ENCODE data around the gene FAM3D. TPM values are rescaled to one million over a fixed set of nuclear protein-coding genes. Genes with fewer than 3 reads are reported as not detected.

FAM3D gene
- total RNA-seq, 1 experiment from 2014 or later = 0.32 TPM

DNA sequence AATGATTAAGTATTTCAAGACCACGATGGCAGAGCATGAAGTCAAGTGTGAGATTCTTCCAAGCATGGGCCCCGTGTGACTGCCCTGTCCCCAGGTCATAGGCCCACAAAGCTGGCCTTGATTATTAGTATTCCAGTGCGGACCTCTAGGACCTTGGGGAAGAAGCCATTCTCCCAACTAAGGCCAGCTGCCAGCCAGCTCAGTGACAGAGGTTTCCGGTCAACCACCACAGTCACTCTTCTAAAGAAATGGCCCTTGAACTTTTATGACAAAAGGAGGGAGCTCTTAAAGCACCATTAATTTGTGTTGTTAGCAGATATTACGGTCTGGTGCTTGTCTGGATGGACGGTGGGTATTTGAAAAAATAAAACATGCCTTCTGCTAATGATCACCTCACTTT is 28.0 kb downstream of the FAM3D start:
- CTCF ChIA-PET = interaction anchor here (0.6 to 1.6 kb wide), 3 partner anchors 8 to 198 kb away, joined by 3 to 6 read pairs (median 4); no protein-coding TSS in a partner anchor
- no peak for TF ChIP-seq SP1 (IDR thresholded peaks at IDR 0.05; ENCODE audit: low read depth)
- TF ChIP-seq, protein P1, sequence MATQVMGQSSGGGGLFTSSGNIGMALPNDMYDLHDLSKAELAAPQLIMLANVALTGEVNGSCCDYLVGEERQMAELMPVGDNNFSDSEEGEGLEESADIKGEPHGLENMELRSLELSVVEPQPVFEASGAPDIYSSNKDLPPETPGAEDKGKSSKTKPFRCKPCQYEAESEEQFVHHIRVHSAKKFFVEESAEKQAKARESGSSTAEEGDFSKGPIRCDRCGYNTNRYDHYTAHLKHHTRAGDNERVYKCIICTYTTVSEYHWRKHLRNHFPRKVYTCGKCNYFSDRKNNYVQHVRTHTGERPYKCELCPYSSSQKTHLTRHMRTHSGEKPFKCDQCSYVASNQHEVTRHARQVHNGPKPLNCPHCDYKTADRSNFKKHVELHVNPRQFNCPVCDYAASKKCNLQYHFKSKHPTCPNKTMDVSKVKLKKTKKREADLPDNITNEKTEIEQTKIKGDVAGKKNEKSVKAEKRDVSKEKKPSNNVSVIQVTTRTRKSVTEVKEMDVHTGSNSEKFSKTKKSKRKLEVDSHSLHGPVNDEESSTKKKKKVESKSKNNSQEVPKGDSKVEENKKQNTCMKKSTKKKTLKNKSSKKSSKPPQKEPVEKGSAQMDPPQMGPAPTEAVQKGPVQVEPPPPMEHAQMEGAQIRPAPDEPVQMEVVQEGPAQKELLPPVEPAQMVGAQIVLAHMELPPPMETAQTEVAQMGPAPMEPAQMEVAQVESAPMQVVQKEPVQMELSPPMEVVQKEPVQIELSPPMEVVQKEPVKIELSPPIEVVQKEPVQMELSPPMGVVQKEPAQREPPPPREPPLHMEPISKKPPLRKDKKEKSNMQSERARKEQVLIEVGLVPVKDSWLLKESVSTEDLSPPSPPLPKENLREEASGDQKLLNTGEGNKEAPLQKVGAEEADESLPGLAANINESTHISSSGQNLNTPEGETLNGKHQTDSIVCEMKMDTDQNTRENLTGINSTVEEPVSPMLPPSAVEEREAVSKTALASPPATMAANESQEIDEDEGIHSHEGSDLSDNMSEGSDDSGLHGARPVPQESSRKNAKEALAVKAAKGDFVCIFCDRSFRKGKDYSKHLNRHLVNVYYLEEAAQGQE (IDR thresholded peaks at IDR 0.05; ENCODE audit: low read depth) = no peak
- no peak for TF ChIP-seq ZNF274 (IDR thresholded peaks at IDR 0.05; ENCODE audit: low read depth, low read length)
- TF ChIP-seq FOSL1 (IDR thresholded peaks at IDR 0.05; ENCODE audit: low read depth) = no peak
- Histone ChIP-seq H3K4me2 (ENCODE audit: low read length) (no peak overlapping the region), H3K9ac (ENCODE audit: low read length) (no peak overlapping the region), H2AFZ (ENCODE audit: low read depth, low read length, poor library complexity, severe bottlenecking) (no peak overlapping the region), H3K9me2 (ENCODE audit: insufficient read depth) (no peaks in the 10 kb centered on the region), H3K4me3 (replicated peaks in 1 of 2; ENCODE audit: low read depth in 1 of 2, low read length in 2 of 2) (no peak overlapping the region), H3K4me1 (ENCODE audit: control insufficient read depth in 1 of 2, insufficient read depth in 2 of 2, low read length in 2 of 2) (peaks cover 0 to 5% of the 10 kb centered on the region in 2 experiments; a peak in 1 of 4 replicates), H4K20me1 (ENCODE audit: insufficient read depth) (no peaks in the 10 kb centered on the region), H3K9me3 (ENCODE audit: control insufficient read depth in 1 of 2, insufficient read depth in 1 of 2, low read depth in 1 of 2, low read length in 2 of 2) (no peaks in the 10 kb centered on the region), H3K27ac (ENCODE audit: low read depth, low read length) (no peak overlapping the region), H3K27me3 (ENCODE audit: insufficient read depth, low read length) (no peaks in the 10 kb centered on the region), H3K36me3 (ENCODE audit: control insufficient read depth in 1 of 2, insufficient read depth in 2 of 2, low read length in 2 of 2) (no peaks in the 10 kb centered on the region), H3K79me2 (ENCODE audit: insufficient read depth, low read length) (no peaks in the 10 kb centered on the region)
- intact Hi-C loops (cut with micrococcal nuclease) = no loop called here
- ATAC-seq (no peak), DNase-seq (ENCODE audit: low read depth, low spot score) (no peak)
- BruUV-seq (replicated peaks) = no TSS peak
- RAD21 ChIA-PET (ENCODE audit: low non-redundant PET in 1 of 2, low total read pairs in 2 of 2, uncharacterized antibody in 2 of 2, unreplicated experiment in 2 of 2) = no interaction called here
- POLR2A ChIA-PET = no interaction called here

- Histone ChIP-seq H3K9me2 (ENCODE audit: insufficient read depth) (no peaks in the 10 kb centered on the region), H3K4me1 (ENCODE audit: control insufficient read depth in 1 of 2, insufficient read depth in 2 of 2, low read length in 2 of 2) (peaks cover 0 to 5% of the 10 kb centered on the region in 2 experiments; a peak in 1 of 4 replicates), H3K4me2 (ENCODE audit: low read length) (no peak overlapping the region), H3K27me3 (ENCODE audit: insufficient read depth, low read length) (no peaks in the 10 kb centered on the region), H3K36me3 (ENCODE audit: control insufficient read depth in 1 of 2, insufficient read depth in 2 of 2, low read length in 2 of 2) (no peaks in the 10 kb centered on the region), H3K9me3 (ENCODE audit: control insufficient read depth in 1 of 2, insufficient read depth in 1 of 2, low read depth in 1 of 2, low read length in 2 of 2) (no peaks in the 10 kb centered on the region), H2AFZ (ENCODE audit: low read depth, low read length, poor library complexity, severe bottlenecking) (no peak overlapping the region), H3K9ac (ENCODE audit: low read length) (no peak overlapping the region), H3K79me2 (ENCODE audit: insufficient read depth, low read length) (no peaks in the 10 kb centered on the region), H3K27ac (ENCODE audit: low read depth, low read length) (no peak overlapping the region), H3K4me3 (replicated peaks in 1 of 2; ENCODE audit: low read depth in 1 of 2, low read length in 2 of 2) (no peak overlapping the region), H4K20me1 (ENCODE audit: insufficient read depth) (no peaks in the 10 kb centered on the region)
- intact Hi-C loops (cut with micrococcal nuclease) = no loop called here
- ATAC-seq (no peak), DNase-seq (ENCODE audit: low read depth, low spot score) (no peak)
- POLR2A ChIA-PET = no interaction called here
- RAD21 ChIA-PET (ENCODE audit: low non-redundant PET in 1 of 2, low total read pairs in 2 of 2, uncharacterized antibody in 2 of 2, unreplicated experiment in 2 of 2) = no interaction called here
- no peak for TF ChIP-seq TCF7L2 (IDR thresholded peaks at IDR 0.05; ENCODE audit: borderline replicate concordance, extremely low read depth, insufficient read depth, insufficient read length)
- TF ChIP-seq SP1 (IDR thresholded peaks at IDR 0.05; ENCODE audit: low read depth) = no peak
- no peak for TF ChIP-seq ZFX (IDR thresholded peaks at IDR 0.05)
- TF ChIP-seq CBX3 (IDR thresholded peaks at IDR 0.05; ENCODE audit: low read depth) = no peak
- no peak for TF ChIP-seq EZH2phosphoT487 (IDR thresholded peaks at IDR 0.05; ENCODE audit: borderline replicate concordance)
- TF ChIP-seq CTCF (IDR thresholded peaks at IDR 0.05 in 2 of 3, conservative IDR thresholded peaks at IDR 0.05 in 1 of 3; ENCODE audit: borderline replicate concordance in 1 of 3, insufficient read depth in 1 of 3, low read depth in 2 of 3, low read length in 2 of 3) = no peak
- no peak for TF ChIP-seq ELF1 (IDR thresholded peaks at IDR 0.05; ENCODE audit: borderline replicate concordance, low read depth)
- CTCF ChIA-PET = no interaction called here
- BruUV-seq (replicated peaks) = no TSS peak
Observed at GRCh38 chr3:58637509-58637908, 29.1 kb downstream of the FAM3D start.
